Measurements from ENCODE around the gene VTI1A. TPM values are rescaled to one million over a fixed set of nuclear protein-coding genes. Genes with fewer than 3 reads are reported as not detected.

Gene VTI1A
- total and polyA plus RNA-seq, 2 of the 8 experiments (the other 6 are each of a cell fraction or from before 2014, with no cell fraction given): 6.0 to 20.0 TPM

DNA sequence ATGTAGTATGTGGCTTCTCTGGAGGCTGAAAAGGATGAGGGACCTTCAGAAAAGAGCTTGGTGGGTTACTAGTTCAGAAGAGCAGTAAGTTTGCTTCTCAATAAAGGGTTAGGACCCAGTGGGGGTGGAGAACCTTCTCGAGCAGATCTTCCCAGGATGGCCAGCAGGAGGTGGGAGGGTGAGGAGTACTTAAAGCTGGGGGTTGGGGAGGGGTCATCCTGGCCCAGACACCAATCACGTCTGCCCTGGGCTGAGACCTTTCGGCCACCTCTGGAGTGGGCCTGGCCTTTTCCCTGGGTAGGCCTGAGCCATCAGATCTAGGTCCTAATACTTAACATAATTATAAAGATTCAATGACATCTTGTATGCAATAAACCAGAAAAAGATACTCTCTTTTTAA, 354.0 kb downstream of the VTI1A start:
- Histone ChIP-seq H3K9ac (replicated peaks in 1 of 4; ENCODE audit: extremely low read depth in 1 of 4, low read depth in 3 of 4, low read length in 3 of 4) (no peak overlapping the region), H3K14ac (ENCODE audit: insufficient read length) (no peak overlapping the region), H4K5ac (ENCODE audit: insufficient read length, low read depth, low read length) (no peak overlapping the region), H3K4ac (replicated peaks; ENCODE audit: insufficient read length, low read depth, low read length) (no peak overlapping the region), H2BK15ac (ENCODE audit: low read length) (no peak overlapping the region), H2BK120ac (replicated peaks; ENCODE audit: low read depth, low read length) (no peak overlapping the region), H2BK12ac (ENCODE audit: low read depth, low read length) (no peak overlapping the region), H3K79me2 (ENCODE audit: control insufficient read depth in 1 of 2, insufficient read depth in 2 of 2, low read length in 2 of 2) (no peaks in the 10 kb centered on the region), H3K27ac (ENCODE audit: low read depth, low read length) (no peak overlapping the region), H3K9me3 (ENCODE audit: insufficient read depth in 2 of 2, low read depth in 1 of 2, low read length in 1 of 2) (no peaks in the 10 kb centered on the region), H3K4me2 (ENCODE audit: insufficient read depth in 1 of 2, low read depth in 2 of 2, low read length in 2 of 2) (no peak overlapping the region), H3K27me3 (replicated peaks in 1 of 4; ENCODE audit: control insufficient read depth in 3 of 4, extremely low read depth in 1 of 4, insufficient read depth in 3 of 4, low read length in 3 of 4) (no peaks in the 10 kb centered on the region), H3K56ac (replicated peaks; ENCODE audit: insufficient read length, low read depth, low read length) (no peak overlapping the region), H3K4me1 (replicated peaks in 1 of 4; ENCODE audit: control insufficient read depth in 3 of 4, insufficient read depth in 4 of 4, low read length in 3 of 4) (peaks cover 9 to 18% (median 15%) of the 10 kb centered on the region in 4 experiments), H2BK20ac (ENCODE audit: low read length) (no peak overlapping the region), H3K36me3 (ENCODE audit: control insufficient read depth in 2 of 4, insufficient read depth in 4 of 4, low read length in 3 of 4) (no peaks in the 10 kb centered on the region), H4K91ac (replicated peaks; ENCODE audit: insufficient read length, low read length) (no peak overlapping the region), H3K23ac (ENCODE audit: insufficient read length) (no peak overlapping the region), H4K20me1 (replicated peaks in 1 of 2; ENCODE audit: control insufficient read depth in 1 of 2, insufficient read depth in 2 of 2, low read length in 2 of 2) (no peaks in the 10 kb centered on the region), H3K4me3 (ENCODE audit: extremely low read depth in 1 of 4, insufficient read depth in 2 of 4, low read depth in 3 of 4, low read length in 4 of 4) (no peak overlapping the region), H2AK5ac (ENCODE audit: low read depth, low read length) (no peak overlapping the region), H4K8ac (ENCODE audit: extremely low read depth, insufficient read depth, low read length) (no peak overlapping the region), H2BK5ac (ENCODE audit: low read depth, low read length) (no peak overlapping the region), H3K18ac (ENCODE audit: extremely low read depth, low read length) (no peak overlapping the region), H3K79me1 (ENCODE audit: low read depth, low read length) (no peaks in the 10 kb centered on the region), H3K23me2 (ENCODE audit: low read depth, low read length) (no peaks in the 10 kb centered on the region), H2AFZ (ENCODE audit: low read length) (no peak overlapping the region)
- CTCF ChIA-PET (ENCODE audit: partially characterized antibody): interaction anchor here (0.6 to 1.6 kb wide), 6 partner anchors 11 to 236 kb away, joined by 3 to 7 read pairs (median 4); no protein-coding TSS in a partner anchor
- DNase-seq (ENCODE audit: low read depth in 1 of 2, low spot score in 2 of 2) (peak in 1 of 2 experiments; percentile 39), FAIRE-seq (no peak)
- 78% methylated on average over 3 of the region's 3 CpGs; no CpG with 5 or more reads in 1 of the 2 experiments for WGBS, 2 experiments (ENCODE audit: extremely low coverage in 1 of 2, insufficient coverage in 1 of 2, insufficient read length in 1 of 2, insufficient replicate concordance in 2 of 2, low coverage in 1 of 2, low lambda C conversion rate in 2 of 2, missing lambda C conversion rate in 1 of 2)
- POLR2A ChIA-PET (ENCODE audit: partially characterized antibody): no interaction called here
- TF ChIP-seq KDM5A (IDR thresholded peaks at IDR 0.05; ENCODE audit: low read length) (no peak), RAD21 (IDR thresholded peaks at IDR 0.05 in 1 of 2, conservative IDR thresholded peaks at IDR 0.05 in 1 of 2; ENCODE audit: low read depth in 2 of 2, low read length in 2 of 2) (peak in 1 of 2 experiments; percentile 30; a peak in 2 of 4 replicates), SP1 (IDR thresholded peaks at IDR 0.05; ENCODE audit: low read depth, low read length) (no peak), FOSL1 (IDR thresholded peaks at IDR 0.05; ENCODE audit: insufficient read depth, low read depth, low read length) (no peak), ZNF274 (IDR thresholded peaks at IDR 0.05; ENCODE audit: borderline replicate concordance, extremely low read depth, low read length) (no peak), TCF12 (IDR thresholded peaks at IDR 0.05; ENCODE audit: low read depth, low read length) (no peak)
- TF ChIP-seq, protein P1, sequence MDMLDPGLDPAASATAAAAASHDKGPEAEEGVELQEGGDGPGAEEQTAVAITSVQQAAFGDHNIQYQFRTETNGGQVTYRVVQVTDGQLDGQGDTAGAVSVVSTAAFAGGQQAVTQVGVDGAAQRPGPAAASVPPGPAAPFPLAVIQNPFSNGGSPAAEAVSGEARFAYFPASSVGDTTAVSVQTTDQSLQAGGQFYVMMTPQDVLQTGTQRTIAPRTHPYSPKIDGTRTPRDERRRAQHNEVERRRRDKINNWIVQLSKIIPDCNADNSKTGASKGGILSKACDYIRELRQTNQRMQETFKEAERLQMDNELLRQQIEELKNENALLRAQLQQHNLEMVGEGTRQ (IDR thresholded peaks at IDR 0.05; ENCODE audit: low read length): no peak
- TF ChIP-seq, protein P2, sequence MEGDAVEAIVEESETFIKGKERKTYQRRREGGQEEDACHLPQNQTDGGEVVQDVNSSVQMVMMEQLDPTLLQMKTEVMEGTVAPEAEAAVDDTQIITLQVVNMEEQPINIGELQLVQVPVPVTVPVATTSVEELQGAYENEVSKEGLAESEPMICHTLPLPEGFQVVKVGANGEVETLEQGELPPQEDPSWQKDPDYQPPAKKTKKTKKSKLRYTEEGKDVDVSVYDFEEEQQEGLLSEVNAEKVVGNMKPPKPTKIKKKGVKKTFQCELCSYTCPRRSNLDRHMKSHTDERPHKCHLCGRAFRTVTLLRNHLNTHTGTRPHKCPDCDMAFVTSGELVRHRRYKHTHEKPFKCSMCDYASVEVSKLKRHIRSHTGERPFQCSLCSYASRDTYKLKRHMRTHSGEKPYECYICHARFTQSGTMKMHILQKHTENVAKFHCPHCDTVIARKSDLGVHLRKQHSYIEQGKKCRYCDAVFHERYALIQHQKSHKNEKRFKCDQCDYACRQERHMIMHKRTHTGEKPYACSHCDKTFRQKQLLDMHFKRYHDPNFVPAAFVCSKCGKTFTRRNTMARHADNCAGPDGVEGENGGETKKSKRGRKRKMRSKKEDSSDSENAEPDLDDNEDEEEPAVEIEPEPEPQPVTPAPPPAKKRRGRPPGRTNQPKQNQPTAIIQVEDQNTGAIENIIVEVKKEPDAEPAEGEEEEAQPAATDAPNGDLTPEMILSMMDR (IDR thresholded peaks at IDR 0.05; ENCODE audit: control extremely low read depth in 1 of 3, insufficient read depth in 1 of 3, low read depth in 1 of 3, low read length in 3 of 3): peak in 1 of 3 experiments; percentile 9; a peak in 1 of 4 replicates
